ENCODE data around the gene ATG4B. TPM values are rescaled to one million over a fixed set of nuclear protein-coding genes. Genes with fewer than 3 reads are reported as not detected.

Gene ATG4B
- total RNA-seq (2011; cell fraction: chromatin; rRNA removed; ENCODE audit: low replicate concordance) = 190 and 391 TPM in 2 replicates
- total RNA-seq (2011; cell fraction: nucleolus; rRNA removed) = 192 and 201 TPM in 2 replicates
- 147 and 161 TPM in 2 replicates for total RNA-seq (2011; cell fraction: nucleoplasm; rRNA removed)
- total RNA-seq (2014; rRNA removed) (32.1 and 45.3 TPM in 2 replicates), total RNA-seq (2014; rRNA removed; fragmentation: Illumina TruSeq; extraction: Trizol) (28.9 and 36.3 TPM in 2 replicates), total RNA-seq (2015; rRNA removed; fragmentation: Illumina TruSeq; extraction: Trizol) (28.5 and 35.6 TPM in 2 replicates), total RNA-seq (2021) (51.7 and 54.9 TPM in 2 replicates), polyA plus RNA-seq (2011; rRNA removed) (58.8 and 75.1 TPM in 2 replicates), polyA plus RNA-seq (2014; fragmentation: Illumina TruSeq; extraction: Trizol) (49.6 and 55.9 TPM in 2 replicates), polyA plus RNA-seq (2014; fragmentation: Nextera tagmentation; extraction: Ambion mirVana) (10 to 100 TPM in 1 of 2 experiments, 1 to 10 TPM in 1; 5.9 to 13.2 TPM), polyA plus RNA-seq (2014; rRNA removed) (47.1 and 58.1 TPM in 2 replicates), polyA minus RNA-seq (2011; rRNA and poly(A)+ RNA removed) (46.1 and 62.6 TPM in 2 replicates), Bru-seq, nascent RNA (percentile 68 among the genes with signal in this experiment), BruChase-seq, experiment 1, labeled RNA remaining after a 2-hour chase (percentile 68 among the genes with signal in this experiment), BruChase-seq, experiment 2, labeled RNA remaining after a 6-hour chase (percentile 69 among the genes with signal in this experiment)
- polyA plus RNA-seq (2011; cell fraction: cytosol; rRNA removed) = 53.1 and 78.3 TPM in 2 replicates
- polyA plus RNA-seq (2011; cell fraction: nucleus; rRNA removed) = 238 and 272 TPM in 2 replicates
- 49.9 and 50.6 TPM in 2 replicates for polyA plus RNA-seq (2012)
- 34.6 and 38.6 TPM in 2 replicates for polyA minus RNA-seq (2011; cell fraction: cytosol; rRNA and poly(A)+ RNA removed)
- polyA minus RNA-seq (2011; cell fraction: nucleus; rRNA and poly(A)+ RNA removed) = 46.6 and 70.8 TPM in 2 replicates
- long read RNA-seq, experiment 1, transcript ATG4B-205 (13 exons, 2,878 nt) = major isoform, 53 of 183 reads
- long read RNA-seq, experiment 1, partial matches to known transcripts = 39 of 183 reads
- long read RNA-seq, experiment 1, other reads (novel, unspliced or antisense) = 83 of 183 reads
- long read RNA-seq, experiment 2, transcript ATG4B-205 (13 exons, 2,878 nt) = major isoform, 14 of 51 reads
- long read RNA-seq, experiment 2, partial matches to known transcripts = 11 of 51 reads
- long read RNA-seq, experiment 2, other reads (novel, unspliced or antisense) = 21 of 51 reads
- long read RNA-seq, experiment 3, transcript ATG4B-205 (13 exons, 2,878 nt) = major isoform, 30 of 54 reads
- long read RNA-seq, experiment 3, partial matches to known transcripts = 8 of 54 reads
- long read RNA-seq, experiment 3, other reads (novel, unspliced or antisense) = 13 of 54 reads

DNA sequence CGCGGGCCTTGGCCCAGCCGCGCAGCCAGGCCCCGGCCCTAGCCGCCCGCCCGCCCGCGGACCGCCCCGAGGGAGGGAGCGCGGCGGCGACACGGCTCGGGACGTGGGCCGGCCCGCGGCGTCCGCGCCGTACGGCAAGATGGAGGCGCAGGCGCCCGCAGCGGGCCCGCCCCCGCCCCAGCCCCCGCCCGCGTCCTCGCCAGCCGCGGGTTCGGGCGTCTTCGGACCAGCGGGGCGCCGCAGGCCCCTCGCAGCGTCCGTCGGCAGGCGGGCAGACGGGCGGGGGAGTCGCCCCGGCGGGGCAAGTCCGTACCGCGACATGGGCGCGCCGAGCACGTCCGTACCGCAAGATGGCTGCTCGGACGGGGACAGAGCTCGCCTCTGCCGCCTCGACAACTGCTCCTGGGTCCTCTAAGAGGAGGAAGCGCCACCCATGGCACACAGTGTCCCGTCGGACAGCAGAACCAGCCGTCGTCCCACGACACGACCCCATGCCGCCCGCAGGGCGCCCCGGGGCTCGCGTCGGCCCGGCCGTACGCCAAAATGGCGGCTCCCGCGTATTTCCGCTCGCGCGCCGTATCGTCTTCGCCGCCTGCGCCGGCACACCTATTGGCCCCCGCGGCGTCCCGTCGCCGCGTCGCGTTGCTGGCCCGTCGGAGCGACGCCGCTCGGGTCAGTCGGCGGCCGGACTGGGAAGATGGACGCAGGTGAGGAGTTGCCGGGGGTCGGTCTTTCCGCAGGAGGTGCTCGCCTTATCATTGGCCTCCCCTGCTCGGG lies at the start of gene ATG4B, which contains the start of gene THAP4:
Gene ATG4B (plus strand): TSS at position 676 of the 777 bp plus-strand sequence. CDS start 22 bp downstream, at position 698.
Gene THAP4 (minus strand): TSS at position 141 of the 777 bp plus-strand sequence. CDS start 141 bp downstream, outside the sequence.
- BruUV-seq (replicated peaks) = no TSS peak
- peak within 1 kb of the TSS; percentile 96 to 100 for H3K9ac ChIP-seq (ENCODE audit: insufficient read depth in 1 of 2, low read depth in 2 of 2, low read length in 2 of 2)
- H2AFZ ChIP-seq (ENCODE audit: low read depth, low read length) = peak within 1 kb of the TSS; percentile 97
- no peaks in the 10 kb centered on the region for H4K20me1 ChIP-seq (replicated peaks; ENCODE audit: control insufficient read depth, insufficient read depth, low read length)
- H3K9me1 ChIP-seq (ENCODE audit: control insufficient read depth, insufficient read depth, low read length) = no peaks in the 10 kb centered on the region
- H3K4me2 ChIP-seq (ENCODE audit: insufficient read depth, low read length) = peak within 1 kb of the TSS; percentile 89
- peak within 1 kb of the TSS; percentile 87 for H3K4me3 ChIP-seq
- intact Hi-C loops (cut with micrococcal nuclease) = no loop called here
- no peaks in the 10 kb centered on the region for H3K27me3 ChIP-seq (ENCODE audit: control insufficient read depth in 2 of 2, insufficient read depth in 2 of 2, low read length in 2 of 2)
- peaks cover 7 to 21% of the 10 kb centered on the region in 2 experiments; a peak in 3 of 5 replicates for H3K4me1 ChIP-seq (replicated peaks in 1 of 2; ENCODE audit: control insufficient read depth in 2 of 2, insufficient read depth in 2 of 2, low read length in 2 of 2)
- CTCF ChIA-PET (ENCODE audit: low intra/inter-chr PET ratio) = no interaction called here
- H3K36me3 ChIP-seq (ENCODE audit: control insufficient read depth, insufficient read depth, low read length) = peaks cover 45% of the 10 kb centered on the region; the same call in 2 of the 3 replicates
- FAIRE-seq (no peak), DNase-seq (ENCODE audit: extremely low read depth in 1 of 4, low spot score in 3 of 4) (peak; percentile 77 to 89 (median 83)), ATAC-seq (peak; percentile 85)
- in situ Hi-C loops (cut with MboI) = no loop called here
- POLR2A ChIA-PET = interaction anchor here (0.7 to 2.1 kb wide), 5 partner anchors 10 to 72 kb away, joined by 3 to 14 read pairs (median 4); no protein-coding TSS in a partner anchor
- H3K27ac ChIP-seq (ENCODE audit: extremely low read depth, low read depth, low read length) = peak within 1 kb of the TSS; percentile 100
- H3K9me3 ChIP-seq (replicated peaks; ENCODE audit: control insufficient read depth, insufficient read depth, low read depth, low read length) = no peaks in the 10 kb centered on the region; the same call in 1 of the 2 replicates
- WGBS (ENCODE audit: insufficient coverage, low coverage, missing lambda C conversion rate) = under 1% methylated on average over 24 of the region's 123 CpGs
- peaks cover 86% of the 10 kb centered on the region for H3K79me2 ChIP-seq (ENCODE audit: control insufficient read depth, insufficient read depth, low read length)
- TF ChIP-seq PHF20 (IDR thresholded peaks at IDR 0.05; ENCODE audit: partially characterized antibody) (peak; percentile 61), BACH1 (tag; IDR thresholded peaks at IDR 0.05) (no peak; the same call in 1 of the 2 replicates), TRIM24 (IDR thresholded peaks at IDR 0.05) (no peak), ZNF695 (CRISPR knock-in tag; IDR thresholded peaks at IDR 0.05) (no peak), CEBPG (CRISPR knock-in tag; IDR thresholded peaks at IDR 0.05) (no peak), CEBPG (tag; conservative IDR thresholded peaks at IDR 0.05 in 1 of 2, IDR thresholded peaks at IDR 0.05 in 1 of 2) (no peak), HDAC2 (IDR thresholded peaks at IDR 0.05) (no peak), NR2F6 (CRISPR knock-in tag; IDR thresholded peaks at IDR 0.05) (no peak), MBD2 (IDR thresholded peaks at IDR 0.05; ENCODE audit: borderline replicate concordance, low read depth) (peak; percentile 83; the same call in 1 of the 2 replicates), ZNF696 (CRISPR knock-in tag; conservative IDR thresholded peaks at IDR 0.05) (no peak), OTX1 (CRISPR knock-in tag; IDR thresholded peaks at IDR 0.05) (no peak)
- TF ChIP-seq, protein P1, sequence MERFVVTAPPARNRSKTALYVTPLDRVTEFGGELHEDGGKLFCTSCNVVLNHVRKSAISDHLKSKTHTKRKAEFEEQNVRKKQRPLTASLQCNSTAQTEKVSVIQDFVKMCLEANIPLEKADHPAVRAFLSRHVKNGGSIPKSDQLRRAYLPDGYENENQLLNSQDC (CRISPR knock-in tag; IDR thresholded peaks at IDR 0.05) = no peak
- TF ChIP-seq, protein P2, sequence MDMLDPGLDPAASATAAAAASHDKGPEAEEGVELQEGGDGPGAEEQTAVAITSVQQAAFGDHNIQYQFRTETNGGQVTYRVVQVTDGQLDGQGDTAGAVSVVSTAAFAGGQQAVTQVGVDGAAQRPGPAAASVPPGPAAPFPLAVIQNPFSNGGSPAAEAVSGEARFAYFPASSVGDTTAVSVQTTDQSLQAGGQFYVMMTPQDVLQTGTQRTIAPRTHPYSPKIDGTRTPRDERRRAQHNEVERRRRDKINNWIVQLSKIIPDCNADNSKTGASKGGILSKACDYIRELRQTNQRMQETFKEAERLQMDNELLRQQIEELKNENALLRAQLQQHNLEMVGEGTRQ (CRISPR knock-in tag; IDR thresholded peaks at IDR 0.05) = no peak
